ENCODE results near the gene RNPEP. TPM values are rescaled to one million over a fixed set of nuclear protein-coding genes. Genes with fewer than 3 reads are reported as not detected.
A peak's percentile ranks its signal among the peaks of the same experiment; 100 is the strongest.
"Not testable (repeated sequence)": the region's sequence is repeated elsewhere in the genome, so short reads cannot be mapped to it uniquely, and the experiment has no call there.

Gene RNPEP
- total RNA-seq, 1 donor from 2014 or later: 70.1 TPM

DNA sequence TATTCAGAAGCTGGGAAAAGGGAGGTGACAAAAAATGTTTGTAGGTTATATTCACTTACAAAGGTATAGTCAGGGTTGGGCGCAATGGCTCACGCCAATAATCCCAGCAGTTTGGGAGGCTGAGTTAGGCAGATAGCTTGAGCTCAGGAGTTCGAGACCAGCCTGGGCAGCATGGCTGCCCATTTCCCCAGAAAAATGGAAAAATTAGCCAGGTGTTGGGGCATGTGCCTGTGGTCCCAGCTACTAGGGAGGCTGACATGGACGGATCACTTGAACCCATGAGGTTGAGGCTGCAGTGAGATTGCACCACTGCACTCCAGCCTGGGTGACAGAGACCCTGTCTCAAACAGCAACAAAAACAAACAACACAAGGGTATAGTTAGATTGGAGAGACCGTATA lies 24.1 kb upstream of the RNPEP start:
- Mint-ChIP-seq H3K4me3 (ENCODE audit: unreplicated experiment) (no peak overlapping the region), H3K27ac (ENCODE audit: unreplicated experiment) (no peak overlapping the region), H3K36me3 (ENCODE audit: low read depth, unreplicated experiment) (peaks cover 9% of the 10 kb centered on the region), H3K9me3 (ENCODE audit: unreplicated experiment) (no peaks in the 10 kb centered on the region), H3K4me1 (ENCODE audit: unreplicated experiment) (peaks cover 17% of the 10 kb centered on the region), H3K27me3 (ENCODE audit: unreplicated experiment) (peaks cover 6% of the 10 kb centered on the region)
- DNase-seq (ENCODE audit: low spot score): no peak
- TF ChIP-seq, protein P1, sequence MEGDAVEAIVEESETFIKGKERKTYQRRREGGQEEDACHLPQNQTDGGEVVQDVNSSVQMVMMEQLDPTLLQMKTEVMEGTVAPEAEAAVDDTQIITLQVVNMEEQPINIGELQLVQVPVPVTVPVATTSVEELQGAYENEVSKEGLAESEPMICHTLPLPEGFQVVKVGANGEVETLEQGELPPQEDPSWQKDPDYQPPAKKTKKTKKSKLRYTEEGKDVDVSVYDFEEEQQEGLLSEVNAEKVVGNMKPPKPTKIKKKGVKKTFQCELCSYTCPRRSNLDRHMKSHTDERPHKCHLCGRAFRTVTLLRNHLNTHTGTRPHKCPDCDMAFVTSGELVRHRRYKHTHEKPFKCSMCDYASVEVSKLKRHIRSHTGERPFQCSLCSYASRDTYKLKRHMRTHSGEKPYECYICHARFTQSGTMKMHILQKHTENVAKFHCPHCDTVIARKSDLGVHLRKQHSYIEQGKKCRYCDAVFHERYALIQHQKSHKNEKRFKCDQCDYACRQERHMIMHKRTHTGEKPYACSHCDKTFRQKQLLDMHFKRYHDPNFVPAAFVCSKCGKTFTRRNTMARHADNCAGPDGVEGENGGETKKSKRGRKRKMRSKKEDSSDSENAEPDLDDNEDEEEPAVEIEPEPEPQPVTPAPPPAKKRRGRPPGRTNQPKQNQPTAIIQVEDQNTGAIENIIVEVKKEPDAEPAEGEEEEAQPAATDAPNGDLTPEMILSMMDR (IDR thresholded peaks at IDR 0.05; ENCODE audit: unreplicated experiment): no peak

DNA sequence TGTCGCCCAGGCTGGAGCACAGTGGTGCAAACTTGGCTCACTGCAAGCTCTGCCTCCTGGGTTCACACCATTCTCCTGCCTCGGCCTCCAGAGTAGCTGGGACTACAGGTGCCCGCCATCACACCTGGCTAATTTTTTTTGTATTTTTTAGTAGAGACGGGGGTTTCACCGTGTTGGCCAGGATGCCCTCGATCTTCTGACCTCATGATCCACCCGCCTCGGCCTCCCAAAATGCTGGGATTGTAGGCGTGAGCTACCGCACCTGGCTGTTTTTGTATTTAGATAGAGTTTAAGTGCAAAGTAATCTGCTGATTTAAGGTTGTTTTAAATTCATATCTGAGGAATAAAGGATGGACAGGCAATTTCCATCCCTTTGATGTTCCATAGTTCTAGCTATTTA lies 20.1 kb upstream of the RNPEP start:
- H3K4me1 Mint-ChIP-seq (ENCODE audit: unreplicated experiment); H3K4me3 Mint-ChIP-seq (ENCODE audit: unreplicated experiment); H3K27ac Mint-ChIP-seq (ENCODE audit: unreplicated experiment); H3K9me3 Mint-ChIP-seq (ENCODE audit: unreplicated experiment); H3K27me3 Mint-ChIP-seq (ENCODE audit: unreplicated experiment); DNase-seq (ENCODE audit: low spot score): not testable (repeated sequence)
- peaks cover 23% of the 10 kb centered on the region for H3K36me3 Mint-ChIP-seq (ENCODE audit: low read depth, unreplicated experiment)

DNA sequence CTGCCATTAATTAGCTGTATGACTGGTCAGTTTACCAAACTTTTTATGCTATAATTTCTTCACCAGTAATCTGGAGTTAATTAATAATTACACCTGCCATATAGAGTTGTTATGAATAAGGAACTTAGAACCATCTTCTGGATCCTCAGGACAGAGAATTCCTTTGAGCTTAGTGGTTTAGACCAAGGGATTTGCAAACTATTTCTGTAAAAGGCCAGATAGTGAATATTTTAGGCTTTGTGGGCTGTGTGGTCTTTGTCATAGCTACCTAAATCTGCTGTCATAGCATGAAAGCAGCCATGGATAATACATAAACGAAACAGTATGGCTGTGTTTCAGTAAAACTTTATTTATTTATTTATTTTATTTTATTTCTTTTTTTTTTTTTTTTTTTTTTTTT lies 18.2 kb upstream of the RNPEP start:
- Mint-ChIP-seq H3K27me3 (ENCODE audit: unreplicated experiment) (no peaks in the 10 kb centered on the region), H3K4me3 (ENCODE audit: unreplicated experiment) (no peak overlapping the region), H3K9me3 (ENCODE audit: unreplicated experiment) (no peaks in the 10 kb centered on the region), H3K27ac (ENCODE audit: unreplicated experiment) (no peak overlapping the region), H3K36me3 (ENCODE audit: low read depth, unreplicated experiment) (peaks cover 23% of the 10 kb centered on the region), H3K4me1 (ENCODE audit: unreplicated experiment) (no peaks in the 10 kb centered on the region)
- DNase-seq (ENCODE audit: low spot score): no peak
- TF ChIP-seq, protein P1 (IDR thresholded peaks at IDR 0.05; ENCODE audit: unreplicated experiment): no peak

DNA sequence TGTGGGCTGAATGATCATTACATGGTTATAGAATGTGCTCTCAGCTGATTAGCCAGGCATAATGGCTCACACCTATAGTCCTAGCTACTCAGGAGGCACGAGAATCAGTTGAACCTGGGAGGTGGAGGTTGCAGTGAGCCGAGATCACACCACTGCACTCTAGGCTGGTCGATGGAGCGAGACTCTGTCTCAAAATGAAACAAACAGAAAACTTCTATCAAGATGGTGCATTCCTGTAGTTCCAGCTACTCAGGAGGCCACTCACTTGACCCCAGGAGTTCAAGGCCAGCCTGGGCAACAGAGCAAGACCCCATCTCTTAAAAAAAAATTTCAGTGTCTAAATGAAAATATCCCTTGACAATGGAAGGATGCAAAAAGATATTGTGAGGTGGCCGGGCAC lies 16.3 kb upstream of the RNPEP start:
- Mint-ChIP-seq H3K27me3 (ENCODE audit: unreplicated experiment) (no peaks in the 10 kb centered on the region), H3K4me3 (ENCODE audit: unreplicated experiment) (peak overlapping the region; percentile 65)
- TF ChIP-seq, protein P1 (IDR thresholded peaks at IDR 0.05; ENCODE audit: unreplicated experiment): no peak

DNA sequence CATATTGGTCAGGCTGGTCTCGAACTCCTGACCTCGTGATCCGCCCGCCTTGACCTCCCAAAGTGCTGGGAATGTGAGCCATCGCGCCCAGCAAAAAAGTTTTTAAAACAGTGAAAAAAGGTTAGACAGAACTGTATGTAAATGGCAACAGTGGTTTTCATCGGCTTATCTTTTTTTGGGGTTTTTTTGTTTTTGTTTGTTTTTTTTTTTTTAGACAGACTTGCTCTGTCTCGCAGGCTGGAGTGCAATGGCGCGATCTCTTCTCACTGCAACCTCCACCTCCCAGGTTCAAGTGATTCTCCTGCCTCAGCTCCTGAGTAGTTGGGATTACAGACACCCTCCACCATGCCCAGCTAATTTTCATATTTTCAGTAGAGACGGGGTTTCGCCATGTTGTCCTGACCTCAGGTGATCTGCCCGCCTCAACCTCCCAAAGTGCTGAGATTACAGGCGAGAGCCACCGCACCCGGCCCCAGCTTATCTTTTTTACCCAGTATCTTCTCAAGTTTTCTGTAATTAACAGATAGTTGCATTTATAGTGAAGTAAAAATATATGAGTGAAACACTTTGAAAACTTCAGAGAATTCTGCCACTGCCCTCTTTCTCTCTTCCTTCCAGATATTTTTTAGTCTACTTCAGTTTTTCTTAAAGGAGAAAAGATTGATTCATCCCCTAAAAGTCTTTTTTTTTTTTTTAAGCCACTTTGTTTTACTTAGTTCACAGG lies 14.1 kb upstream of the RNPEP start:
- H3K27ac Mint-ChIP-seq (ENCODE audit: unreplicated experiment): no peak overlapping the region
- peaks cover 14% of the 10 kb centered on the region for H3K36me3 Mint-ChIP-seq (ENCODE audit: low read depth, unreplicated experiment)
- H3K27me3 Mint-ChIP-seq (ENCODE audit: unreplicated experiment): no peaks in the 10 kb centered on the region
- no peak for DNase-seq (ENCODE audit: low spot score)
- H3K4me1 Mint-ChIP-seq (ENCODE audit: unreplicated experiment): no peaks in the 10 kb centered on the region
- no peaks in the 10 kb centered on the region for H3K9me3 Mint-ChIP-seq (ENCODE audit: unreplicated experiment)
- no peak overlapping the region for H3K4me3 Mint-ChIP-seq (ENCODE audit: unreplicated experiment)
- TF ChIP-seq, protein P1 (IDR thresholded peaks at IDR 0.05; ENCODE audit: unreplicated experiment): no peak

More for the DNA sequence above, 16.3 kb upstream of the RNPEP start:
- no peaks in the 10 kb centered on the region for H3K9me3 Mint-ChIP-seq (ENCODE audit: unreplicated experiment)
- peaks cover 23% of the 10 kb centered on the region for H3K36me3 Mint-ChIP-seq (ENCODE audit: low read depth, unreplicated experiment)
- H3K27ac Mint-ChIP-seq (ENCODE audit: unreplicated experiment): no peak overlapping the region
- H3K4me1 Mint-ChIP-seq (ENCODE audit: unreplicated experiment): no peaks in the 10 kb centered on the region
- no peak for DNase-seq (ENCODE audit: low spot score)

Measured in endothelial cell (in vitro differentiated cells).